B cell (primary cell): ENCODE results near the gene IL25.

Experiments
- CTCF ChIP-seq: fragments of 200-600 bp; IDR thresholded peaks from one replicate; pipeline ENCODE4 v1.8.0; 2022; ENCODE audit warnings: antibody characterized with exemption, mild to moderate bottlenecking
- EZH2 ChIP-seq: IDR thresholded peaks from 2 replicates; pipeline ENCODE4 v1.6.1; 2012; ENCODE audit warnings: borderline replicate concordance, low read depth, mild to moderate bottlenecking, moderate library complexity, low read length; ENCODE audit not compliant: insufficient read depth, poor library complexity, severe bottlenecking

- TF ChIP-seq CTCF, result no peak
- no peak for TF ChIP-seq EZH2
Measured at GRCh38 chr14:23418021-23418420, 45.4 kb downstream of the IL25 start.
